Measurements from ENCODE around the gene NRG2. TPM values are rescaled to one million over a fixed set of nuclear protein-coding genes. Genes with fewer than 3 reads are reported as not detected.

The NRG2 gene
- total RNA-seq, 1 experiment from 2014 or later = 1.8 TPM

DNA sequence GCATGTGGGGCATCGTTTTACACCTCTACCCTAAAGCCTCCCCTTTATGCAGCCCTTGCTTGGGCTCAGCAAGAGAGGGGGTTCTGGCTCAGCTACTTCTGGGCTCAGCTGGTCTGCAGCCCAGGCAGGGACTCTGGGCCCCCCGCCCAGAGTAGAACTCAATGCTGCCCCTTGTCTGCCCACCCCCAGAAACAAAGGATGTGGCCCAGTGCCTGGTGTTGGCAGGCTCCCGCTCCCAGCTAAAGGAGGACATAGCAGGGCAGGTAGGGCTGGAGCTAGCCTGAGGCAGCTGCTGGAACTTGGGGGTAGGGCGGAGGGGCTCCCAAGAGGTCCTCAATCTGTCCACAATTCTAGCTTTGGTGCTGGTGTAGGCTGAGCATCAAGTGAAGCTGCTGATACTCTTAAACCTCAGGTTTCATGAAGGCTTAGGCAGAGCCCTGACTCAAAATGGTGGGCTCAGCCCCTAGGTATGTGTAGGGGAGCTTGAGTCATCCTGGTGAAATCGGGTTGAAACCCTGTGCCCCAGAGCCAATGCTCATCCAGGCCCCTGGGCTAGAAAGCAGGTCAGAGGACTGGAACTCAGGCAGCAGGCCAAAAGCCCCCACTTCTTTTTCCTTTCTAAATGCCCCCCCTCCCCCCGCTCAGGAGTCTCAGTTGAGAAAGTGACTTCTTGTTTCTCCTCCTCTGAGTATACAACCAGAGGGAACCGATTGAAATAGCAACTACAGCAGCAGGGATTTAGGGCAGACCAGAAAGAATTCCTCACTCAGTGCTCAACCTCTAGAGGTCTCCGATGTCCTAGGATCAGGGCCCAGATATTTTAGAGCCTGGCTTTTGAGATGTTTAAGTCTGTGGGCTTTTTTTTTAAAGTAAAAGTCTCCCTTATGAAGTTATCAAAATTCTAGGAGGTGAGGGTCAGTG is 236.1 kb downstream of the NRG2 start:
- Histone ChIP-seq H3K36me3 (ENCODE audit: low read depth, low read length) (no peaks in the 10 kb centered on the region), H3F3A (ENCODE audit: low read length, unreplicated experiment) (no peaks in the 10 kb centered on the region), H4K20me1 (ENCODE audit: low read length) (no peaks in the 10 kb centered on the region), H3K4me2 (ENCODE audit: low read length) (no peak overlapping the region), H3K4me3 (ENCODE audit: low read length) (no peak overlapping the region), H3K27me3 (ENCODE audit: low read length) (peaks cover 11% of the 10 kb centered on the region), H3K79me2 (ENCODE audit: low read length) (no peaks in the 10 kb centered on the region), H3K4me1 (ENCODE audit: insufficient read depth, low read length) (no peaks in the 10 kb centered on the region), H3K9me2 (replicated peaks; ENCODE audit: low read length) (no peaks in the 10 kb centered on the region), H3K9ac (ENCODE audit: low read length) (no peak overlapping the region), H3K9me3 (ENCODE audit: low read length) (no peaks in the 10 kb centered on the region), H2AFZ (ENCODE audit: low read length) (no peak overlapping the region), H3K27ac (ENCODE audit: low read length) (no peak overlapping the region)
- no peak for DNase-seq
- TF ChIP-seq, protein P1, sequence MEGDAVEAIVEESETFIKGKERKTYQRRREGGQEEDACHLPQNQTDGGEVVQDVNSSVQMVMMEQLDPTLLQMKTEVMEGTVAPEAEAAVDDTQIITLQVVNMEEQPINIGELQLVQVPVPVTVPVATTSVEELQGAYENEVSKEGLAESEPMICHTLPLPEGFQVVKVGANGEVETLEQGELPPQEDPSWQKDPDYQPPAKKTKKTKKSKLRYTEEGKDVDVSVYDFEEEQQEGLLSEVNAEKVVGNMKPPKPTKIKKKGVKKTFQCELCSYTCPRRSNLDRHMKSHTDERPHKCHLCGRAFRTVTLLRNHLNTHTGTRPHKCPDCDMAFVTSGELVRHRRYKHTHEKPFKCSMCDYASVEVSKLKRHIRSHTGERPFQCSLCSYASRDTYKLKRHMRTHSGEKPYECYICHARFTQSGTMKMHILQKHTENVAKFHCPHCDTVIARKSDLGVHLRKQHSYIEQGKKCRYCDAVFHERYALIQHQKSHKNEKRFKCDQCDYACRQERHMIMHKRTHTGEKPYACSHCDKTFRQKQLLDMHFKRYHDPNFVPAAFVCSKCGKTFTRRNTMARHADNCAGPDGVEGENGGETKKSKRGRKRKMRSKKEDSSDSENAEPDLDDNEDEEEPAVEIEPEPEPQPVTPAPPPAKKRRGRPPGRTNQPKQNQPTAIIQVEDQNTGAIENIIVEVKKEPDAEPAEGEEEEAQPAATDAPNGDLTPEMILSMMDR (conservative IDR thresholded peaks at IDR 0.05; ENCODE audit: low read depth, low read length) = no peak
- no peak for TF ChIP-seq EZH2phosphoT487 (IDR thresholded peaks at IDR 0.05; ENCODE audit: borderline replicate concordance, low read length)
- no peak for TF ChIP-seq EZH2 (IDR thresholded peaks at IDR 0.05; ENCODE audit: low read length, unreplicated experiment)
- intact Hi-C loops (cut with micrococcal nuclease) = no loop called here
- ATAC-seq = no peak
- ChIA-PET CTCF (no interaction called here), POLR2A (ENCODE audit: unreplicated experiment) (no interaction called here)
- no TSS peak for BruUV-seq (replicated peaks)

DNA sequence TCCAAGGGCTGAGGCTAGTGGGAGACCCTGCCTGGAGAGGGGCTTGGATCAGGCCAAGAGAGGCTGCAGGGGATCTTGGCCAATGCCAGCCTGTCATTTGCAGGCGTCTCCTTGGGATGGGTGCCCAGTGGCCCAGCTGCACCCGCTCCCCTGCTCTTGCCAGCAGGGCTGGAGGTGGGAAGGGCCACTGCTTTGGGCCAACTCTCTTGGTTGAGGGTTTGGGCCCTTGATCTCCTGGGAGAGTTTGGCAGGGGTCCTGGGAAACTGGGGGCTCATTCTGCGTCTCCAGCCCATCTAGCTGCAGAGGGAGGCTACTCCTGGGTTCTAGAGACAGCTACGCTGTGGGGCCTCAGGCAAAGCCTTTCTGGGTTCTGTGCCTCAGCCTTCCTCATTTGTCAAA is 237.0 kb downstream of the NRG2 start:
- Histone ChIP-seq H3K9ac (ENCODE audit: low read length) (no peak overlapping the region), H4K20me1 (ENCODE audit: low read length) (no peaks in the 10 kb centered on the region), H3K9me2 (replicated peaks; ENCODE audit: low read length) (no peaks in the 10 kb centered on the region), H3K36me3 (ENCODE audit: low read depth, low read length) (no peaks in the 10 kb centered on the region), H3F3A (ENCODE audit: low read length, unreplicated experiment) (no peaks in the 10 kb centered on the region), H3K4me1 (ENCODE audit: insufficient read depth, low read length) (no peaks in the 10 kb centered on the region), H3K4me2 (ENCODE audit: low read length) (no peak overlapping the region), H3K4me3 (ENCODE audit: low read length) (no peak overlapping the region), H3K27ac (ENCODE audit: low read length) (no peak overlapping the region), H2AFZ (ENCODE audit: low read length) (no peak overlapping the region), H3K9me3 (ENCODE audit: low read length) (no peaks in the 10 kb centered on the region), H3K27me3 (ENCODE audit: low read length) (peaks cover 18% of the 10 kb centered on the region), H3K79me2 (ENCODE audit: low read length) (no peaks in the 10 kb centered on the region)
- ChIA-PET CTCF (no interaction called here), POLR2A (ENCODE audit: unreplicated experiment) (no interaction called here)
- intact Hi-C loops (cut with micrococcal nuclease) = no loop called here
- ATAC-seq (no peak), DNase-seq (no peak)
- no peak for TF ChIP-seq EZH2 (IDR thresholded peaks at IDR 0.05; ENCODE audit: low read length, unreplicated experiment)
- TF ChIP-seq EZH2phosphoT487 (IDR thresholded peaks at IDR 0.05; ENCODE audit: borderline replicate concordance, low read length) = no peak
- TF ChIP-seq, protein P1 (conservative IDR thresholded peaks at IDR 0.05; ENCODE audit: low read depth, low read length) = no peak
- no TSS peak for BruUV-seq (replicated peaks)

GRCh38 chr5:139805545-139805944 is 237.6 kb downstream of the NRG2 start:
- DNase-seq (no peak), ATAC-seq (no peak)
- no peak overlapping the region for H2AFZ ChIP-seq (ENCODE audit: low read length)
- intact Hi-C loops (cut with micrococcal nuclease) = no loop called here
- H4K20me1 ChIP-seq (ENCODE audit: low read length) = no peaks in the 10 kb centered on the region
- no peaks in the 10 kb centered on the region for H3F3A ChIP-seq (ENCODE audit: low read length, unreplicated experiment)
- no peak for TF ChIP-seq EZH2phosphoT487 (IDR thresholded peaks at IDR 0.05; ENCODE audit: borderline replicate concordance, low read length)
- no peak for TF ChIP-seq EZH2 (IDR thresholded peaks at IDR 0.05; ENCODE audit: low read length, unreplicated experiment)
- TF ChIP-seq, protein P1 (conservative IDR thresholded peaks at IDR 0.05; ENCODE audit: low read depth, low read length) = no peak
- H3K9me3 ChIP-seq (ENCODE audit: low read length) = no peaks in the 10 kb centered on the region
- ChIA-PET POLR2A (ENCODE audit: unreplicated experiment) (no interaction called here), CTCF (no interaction called here)
- no peaks in the 10 kb centered on the region for H3K4me1 ChIP-seq (ENCODE audit: insufficient read depth, low read length)
- no peak overlapping the region for H3K4me2 ChIP-seq (ENCODE audit: low read length)
- H3K4me3 ChIP-seq (ENCODE audit: low read length) = no peak overlapping the region
- no peak overlapping the region for H3K27ac ChIP-seq (ENCODE audit: low read length)
- BruUV-seq (replicated peaks) = no TSS peak
- H3K79me2 ChIP-seq (ENCODE audit: low read length) = no peaks in the 10 kb centered on the region
- no peaks in the 10 kb centered on the region for H3K36me3 ChIP-seq (ENCODE audit: low read depth, low read length)
- no peak overlapping the region for H3K9ac ChIP-seq (ENCODE audit: low read length)
- no peaks in the 10 kb centered on the region for H3K9me2 ChIP-seq (replicated peaks; ENCODE audit: low read length)
- peaks cover 20% of the 10 kb centered on the region for H3K27me3 ChIP-seq (ENCODE audit: low read length)

All from PC-3 (cell line).